HG02852 (cell line): ENCODE results near the gene SPATS2.
A peak's percentile ranks its signal among the peaks of the same experiment; 100 is the strongest.
"Not testable (repeated sequence)": the region's sequence is repeated elsewhere in the genome, so short reads cannot be mapped to it uniquely, and the experiment has no call there.

Experiments used
- ATAC-seq: cut with Tn5 transposase; IDR thresholded peaks from one replicate; pipeline ENCODE4 v1.9.1; 2021; ENCODE audit warnings: mild to moderate bottlenecking, moderate library complexity; ENCODE audit not compliant: unreplicated experiment

The SPATS2 gene

DNA sequence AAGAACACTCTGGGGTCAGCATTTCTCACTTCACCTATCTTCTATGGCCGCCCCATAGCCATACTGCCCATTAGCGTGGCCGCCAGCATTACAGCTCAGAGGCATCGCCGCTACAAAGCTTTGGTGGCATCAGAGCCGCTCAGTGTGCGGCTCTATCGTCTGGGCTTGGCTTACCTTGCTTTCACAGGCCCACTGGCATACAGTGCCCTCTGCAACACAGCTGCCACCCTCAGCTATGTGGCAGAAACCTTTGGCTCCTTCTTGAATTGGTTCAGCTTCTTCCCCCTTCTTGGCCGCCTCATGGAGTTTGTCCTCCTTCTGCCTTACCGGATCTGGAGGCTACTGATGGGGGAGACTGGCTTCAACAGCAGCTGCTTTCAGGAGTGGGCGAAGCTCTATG, 18.0 kb upstream of the SPATS2 start:
- no peak for ATAC-seq

DNA sequence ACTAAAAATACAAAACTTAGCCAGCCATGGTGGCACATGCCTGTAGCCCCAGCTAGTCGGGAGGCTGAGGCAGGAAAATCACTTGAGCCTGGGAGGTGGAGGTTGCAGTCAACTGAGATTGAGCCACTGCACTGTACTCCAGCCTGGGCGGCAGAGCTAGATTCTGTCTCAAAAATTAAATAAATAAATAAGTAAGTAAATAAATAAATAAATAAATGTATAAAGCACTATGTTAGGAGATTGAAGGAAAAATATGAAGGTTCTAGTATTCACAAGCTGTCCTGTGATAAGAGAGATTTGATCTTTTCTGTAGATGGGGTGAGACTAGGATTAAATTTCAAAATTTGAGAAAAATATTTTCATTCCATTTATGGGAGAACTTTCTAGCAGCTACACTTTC, 14.9 kb upstream of the SPATS2 start:
- ATAC-seq: no peak

DNA sequence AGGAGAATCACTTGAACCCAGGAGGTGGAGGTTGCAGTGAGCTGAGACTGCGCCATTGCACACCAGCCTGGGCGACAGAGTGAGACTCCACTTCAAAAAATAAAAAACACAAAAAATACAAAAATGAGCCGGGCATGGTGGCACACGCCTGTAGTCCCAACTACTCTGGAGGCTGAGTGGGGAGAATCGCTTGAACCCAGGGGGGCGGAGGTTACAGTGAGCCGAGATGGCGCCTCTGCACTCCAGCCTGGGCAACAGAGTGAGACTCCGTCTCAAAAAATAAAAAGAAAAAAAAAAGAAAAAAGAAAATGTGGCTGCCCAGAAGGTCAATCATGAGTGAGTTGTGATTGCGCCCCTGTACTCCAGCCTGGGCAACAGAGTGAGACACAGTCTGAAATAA, 11.3 kb upstream of the SPATS2 start:
- ATAC-seq: no peak

DNA sequence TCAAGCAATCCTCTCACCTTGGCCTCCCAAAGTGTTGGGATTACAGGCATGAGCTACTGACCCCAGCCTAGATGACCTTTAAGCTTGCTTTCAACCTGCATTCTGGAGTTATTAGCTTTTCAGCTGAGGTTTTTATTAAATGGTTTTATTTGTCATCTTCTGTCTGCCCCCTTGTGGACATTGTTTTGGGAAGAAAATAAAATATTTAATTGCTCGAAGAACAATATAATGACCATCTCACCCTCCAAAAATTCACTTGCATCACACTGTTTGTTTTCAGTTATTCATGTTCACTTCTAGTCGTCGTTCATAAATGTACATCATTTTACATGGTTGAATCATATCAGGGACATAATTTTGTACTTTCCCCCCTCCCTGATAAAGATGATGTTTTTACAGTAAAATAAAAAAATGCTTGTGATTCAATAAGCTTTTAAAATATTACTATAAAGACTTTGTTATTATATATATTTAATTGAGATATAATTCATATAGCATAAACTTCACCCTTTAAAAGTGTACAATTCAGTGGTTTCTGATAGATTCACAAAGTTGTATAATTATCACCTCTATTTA, 10.1 kb upstream of the SPATS2 start:
- ATAC-seq: no peak

DNA sequence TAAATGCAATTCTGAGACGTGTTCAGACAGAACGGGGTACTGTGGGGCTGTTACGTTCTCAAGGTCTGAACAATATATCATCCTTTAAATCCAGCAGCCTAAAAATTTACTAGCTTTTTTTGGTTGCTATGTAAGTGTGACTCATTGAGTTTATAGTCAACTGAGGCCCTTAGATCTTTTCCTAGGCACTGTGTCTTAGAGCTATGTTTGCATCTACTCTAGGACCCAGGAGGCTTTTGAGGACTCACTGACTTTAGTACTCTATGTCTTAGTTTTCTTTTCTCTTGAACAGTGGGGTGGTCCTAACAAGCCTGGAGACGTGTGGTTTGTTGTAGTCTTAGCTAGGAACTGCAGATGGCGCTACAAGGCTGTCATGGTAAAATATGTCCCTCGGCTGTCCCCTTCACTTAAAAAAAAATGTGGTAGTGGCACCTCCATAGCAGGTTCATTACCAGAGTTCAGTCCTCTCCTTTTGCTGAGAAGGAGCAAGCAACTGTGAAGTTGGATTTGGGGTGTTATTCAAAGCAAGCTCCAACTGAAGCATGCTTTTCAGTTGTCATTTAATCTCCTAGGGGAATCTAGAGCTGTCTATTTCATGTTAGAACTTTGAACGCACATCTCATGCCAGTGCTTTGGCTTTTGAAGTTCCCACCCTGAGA, 8.7 kb upstream of the SPATS2 start:
- ATAC-seq: no peak

DNA sequence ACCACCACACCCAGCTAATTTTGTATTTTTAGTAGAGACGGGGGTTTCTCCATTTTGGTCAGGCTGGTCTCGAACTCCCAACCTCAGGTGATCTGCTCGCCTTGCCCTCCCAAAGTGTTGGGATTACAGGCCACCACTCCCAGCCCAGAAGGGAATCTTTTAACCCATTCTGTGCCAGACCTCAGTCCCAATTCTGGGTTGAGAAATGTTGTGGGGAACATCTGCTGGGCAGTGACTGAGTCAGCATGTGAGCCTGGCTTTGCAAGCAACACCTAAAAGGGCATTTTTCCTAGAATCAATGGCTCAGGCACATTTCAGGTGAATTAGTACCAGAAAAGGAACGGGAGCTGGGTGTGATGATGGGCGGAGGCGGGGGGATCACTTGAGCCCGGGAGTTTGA, 7.6 kb upstream of the SPATS2 start:
- ATAC-seq: no peak

DNA sequence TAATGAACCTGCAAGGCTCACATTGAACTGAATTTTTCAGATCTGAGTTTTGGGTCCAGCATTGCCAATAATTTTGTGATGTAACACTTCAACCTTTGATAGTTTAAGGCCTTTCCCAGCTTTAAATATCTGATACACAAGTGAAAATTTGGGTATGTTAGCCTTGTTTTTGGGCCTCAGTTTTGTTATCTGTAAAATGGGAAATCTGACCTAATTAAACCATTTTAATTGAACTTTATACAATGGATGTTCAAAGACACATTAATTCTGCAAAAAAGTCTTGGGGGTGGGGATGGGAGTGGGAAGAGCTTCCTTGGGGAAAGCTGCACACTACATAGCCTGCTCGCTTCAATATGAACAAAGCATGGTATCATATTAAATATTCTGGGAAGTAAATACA, 5.2 kb upstream of the SPATS2 start:
- ATAC-seq: no peak

DNA sequence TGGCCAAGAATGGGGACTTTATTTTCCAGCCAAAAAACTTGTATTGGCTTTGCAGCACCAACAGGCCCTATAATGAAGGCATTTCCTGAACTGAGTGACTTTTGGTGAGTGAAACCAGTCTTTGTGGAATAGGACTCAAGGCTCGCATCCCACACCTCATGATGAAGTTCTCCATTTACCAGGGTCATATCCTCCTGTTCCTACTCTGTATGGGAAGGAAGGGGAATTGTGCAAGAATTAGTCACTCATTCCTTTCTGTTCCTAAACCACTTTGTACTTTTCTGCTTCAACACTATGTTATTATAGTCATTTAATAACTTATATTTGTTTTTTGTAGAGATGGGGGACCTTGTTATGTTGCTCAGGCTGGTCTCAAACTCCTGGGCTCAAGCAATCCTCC, 2.3 kb upstream of the SPATS2 start:
- no peak for ATAC-seq

DNA sequence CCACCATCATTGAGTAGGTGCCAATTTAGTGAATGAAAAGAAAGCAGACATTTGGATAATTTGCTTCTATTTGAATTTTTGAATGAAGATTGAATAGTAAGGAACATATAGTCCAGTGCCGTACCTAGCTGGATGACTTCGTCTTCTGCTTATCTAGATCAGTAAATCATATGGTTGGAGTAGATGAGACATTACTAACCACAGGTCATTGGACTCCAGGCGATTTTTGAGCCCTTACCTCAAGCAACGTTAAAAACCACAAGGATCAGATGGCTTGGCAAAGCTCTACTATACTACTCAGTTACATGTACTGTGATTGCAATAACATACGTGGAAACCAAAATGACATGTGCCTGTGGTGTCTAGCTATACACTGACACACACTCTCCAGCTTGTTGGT, 1.7 kb upstream of the SPATS2 start:
- ATAC-seq: no peak

DNA sequence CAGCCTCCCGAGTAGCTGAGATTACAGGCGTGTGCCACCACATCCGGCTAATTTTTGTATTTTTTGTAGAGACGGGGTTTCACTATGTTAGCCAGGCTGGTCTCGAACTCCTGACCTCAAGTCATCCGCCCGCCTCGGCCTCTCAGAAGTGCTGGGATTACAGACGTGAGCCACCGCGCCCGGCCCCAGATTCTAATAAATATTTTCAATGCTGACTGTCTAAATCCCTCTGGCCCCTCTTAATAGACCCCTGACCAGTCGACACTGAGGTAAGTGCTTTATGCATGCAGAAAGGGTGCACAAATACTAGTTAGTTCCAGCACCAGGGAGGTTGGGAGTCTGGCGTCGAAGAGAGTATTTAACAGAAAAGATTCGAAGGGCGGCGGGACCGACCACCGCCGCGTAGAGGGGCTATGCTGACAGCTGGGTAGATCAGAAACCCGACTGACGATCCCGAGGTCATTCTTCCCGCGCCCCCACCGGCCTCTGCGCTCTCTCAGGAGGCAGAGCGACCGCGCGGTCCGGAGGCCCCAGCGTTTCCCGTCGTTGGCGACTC, 1.1 kb upstream of the SPATS2 start:
- ATAC-seq: peak; percentile 14

DNA sequence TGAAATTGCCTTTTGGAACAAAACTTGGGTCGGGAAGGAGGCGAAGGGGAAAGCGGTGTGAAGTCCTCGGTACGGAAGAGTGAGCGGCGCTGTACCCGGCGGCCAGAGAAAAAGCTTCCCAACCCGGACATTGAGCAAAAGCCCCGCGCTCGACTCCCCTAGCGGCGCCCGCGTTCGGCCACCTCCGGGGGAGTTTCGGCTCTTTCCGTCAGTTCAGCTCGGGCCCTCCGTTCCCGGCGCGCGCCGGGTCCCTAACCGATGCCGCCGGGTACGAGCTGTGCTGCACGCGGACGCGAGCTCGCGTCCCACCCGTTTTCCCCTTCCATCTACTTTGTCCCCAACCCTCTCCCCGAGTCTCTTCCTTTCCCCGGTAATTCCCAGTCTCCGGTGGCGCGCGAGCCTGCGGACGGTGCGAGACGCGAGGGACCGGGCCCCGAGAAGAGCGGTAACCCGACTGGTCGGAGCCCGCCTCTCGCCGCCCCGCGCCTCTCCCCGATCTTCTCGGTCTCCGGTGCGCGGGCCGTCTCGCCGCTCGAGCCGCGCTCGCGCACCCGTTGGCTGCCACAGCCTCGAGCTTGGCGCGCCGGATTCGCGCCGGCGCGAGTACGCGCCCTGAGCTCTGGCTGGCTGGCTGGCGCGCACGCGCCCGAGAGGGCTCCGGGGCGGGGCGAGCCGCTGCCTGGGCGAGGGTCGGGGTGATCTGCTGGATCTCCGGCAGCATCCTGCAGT, 446 bp upstream of the SPATS2 start:
- peak; percentile 66 for ATAC-seq

DNA sequence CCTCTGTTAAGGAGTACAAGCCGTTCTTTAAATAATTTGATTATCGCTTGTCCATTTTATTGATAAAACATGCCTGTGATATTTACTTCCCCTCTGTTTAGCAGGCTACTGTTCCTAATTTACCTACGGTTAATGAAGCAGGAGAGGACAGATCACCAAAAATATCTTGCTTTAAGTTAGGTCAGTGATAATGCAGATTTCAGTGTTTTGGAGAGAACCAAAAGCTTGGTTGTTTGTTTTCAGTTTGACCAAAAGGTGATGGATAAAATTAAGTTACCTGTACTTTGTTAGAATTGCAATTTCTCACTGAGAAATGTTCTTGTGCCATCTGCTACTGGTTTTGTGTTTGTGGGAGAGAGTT, 958 bp downstream of the SPATS2 start:
- no peak for ATAC-seq

DNA sequence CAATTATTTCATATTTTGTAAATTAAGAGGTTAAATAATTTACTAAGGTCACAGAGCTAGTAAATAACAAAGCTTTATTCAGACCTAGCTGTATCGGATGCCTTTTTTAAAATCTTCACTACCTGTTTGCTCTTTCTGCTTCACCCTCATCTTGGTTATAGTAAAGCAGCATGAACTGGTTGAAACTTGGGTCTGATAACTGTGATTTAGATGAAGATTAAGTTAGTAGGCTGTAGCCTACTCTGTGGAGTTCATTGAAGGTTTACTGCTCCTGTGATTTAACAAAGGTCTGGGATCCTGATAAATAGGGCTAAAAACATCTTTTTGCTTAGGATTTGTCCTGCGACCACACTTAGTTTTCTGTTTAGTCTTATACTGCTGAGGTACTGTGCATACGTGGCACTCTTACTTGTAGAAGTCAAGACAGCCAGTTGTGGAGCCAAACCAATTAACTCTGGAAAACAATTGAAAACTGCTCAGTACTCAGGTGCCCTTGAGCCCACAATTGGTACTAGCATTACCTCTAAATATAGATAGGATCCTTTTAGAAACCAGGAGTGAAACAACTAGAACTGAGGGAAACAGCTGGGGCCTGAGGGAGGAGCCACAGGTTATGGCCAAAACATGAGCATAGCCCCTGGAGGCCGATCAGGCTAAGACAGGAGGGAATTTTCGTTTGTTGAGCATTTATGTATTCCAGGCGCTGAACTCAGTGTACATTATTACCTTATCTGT, 2.3 kb downstream of the SPATS2 start:
- no peak for ATAC-seq

DNA sequence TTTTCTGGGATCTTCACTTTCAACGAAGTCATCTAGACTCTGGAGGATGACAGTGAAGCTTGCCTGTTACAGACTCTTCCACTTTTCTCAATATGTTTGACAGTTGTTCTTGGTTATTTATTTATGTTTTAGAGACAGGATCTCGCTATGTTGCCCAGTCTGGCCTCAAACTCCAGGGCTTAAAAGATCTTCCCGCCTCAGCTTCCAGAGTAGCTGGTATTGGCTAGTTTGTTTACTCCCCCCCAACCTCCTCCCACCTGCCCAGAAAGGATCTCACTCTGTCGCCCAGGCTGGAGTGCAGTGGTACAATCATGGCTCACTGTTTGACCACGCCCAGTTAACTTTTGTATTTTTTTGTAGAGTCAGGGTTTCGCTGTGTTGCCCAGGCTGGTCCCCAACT, 3.3 kb downstream of the SPATS2 start:
- ATAC-seq: no peak

DNA sequence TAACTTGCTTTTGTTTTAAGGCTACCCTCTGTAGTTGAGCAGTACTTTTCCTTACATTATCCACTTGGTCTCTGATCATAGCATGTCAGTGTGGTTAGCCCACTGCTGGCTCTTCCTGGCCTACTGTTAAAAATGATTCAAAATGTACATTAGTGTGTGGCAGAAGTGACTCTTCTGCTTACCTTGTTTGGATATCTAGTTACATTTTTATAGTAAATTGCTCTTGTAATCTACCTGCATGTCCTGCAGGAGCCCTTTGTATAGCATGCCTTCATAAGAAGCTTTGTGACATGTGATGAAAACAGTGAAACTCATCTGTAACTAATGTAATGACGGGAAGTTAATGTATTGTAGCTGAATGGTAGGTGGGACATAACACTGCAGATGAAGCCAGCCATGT, 8.1 kb downstream of the SPATS2 start:
- ATAC-seq: no peak

DNA sequence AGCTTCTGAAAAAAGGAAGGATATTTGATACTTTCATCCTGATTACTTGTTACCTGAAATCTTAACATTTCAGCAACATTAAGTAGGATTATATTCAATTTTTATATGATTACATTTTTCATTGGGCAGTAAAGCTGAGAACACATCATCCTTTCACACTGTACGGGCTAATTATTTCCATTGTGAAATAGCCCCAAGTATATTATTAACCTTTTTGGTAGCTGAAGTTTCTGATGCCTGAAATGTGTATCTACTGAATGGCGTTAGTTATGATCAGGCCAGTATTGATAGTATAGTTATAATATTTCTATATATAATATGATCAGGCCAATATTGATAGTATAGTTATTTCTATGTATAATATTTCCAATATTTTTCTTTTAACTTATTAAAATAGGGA, 10.1 kb downstream of the SPATS2 start:
- ATAC-seq: no peak

DNA sequence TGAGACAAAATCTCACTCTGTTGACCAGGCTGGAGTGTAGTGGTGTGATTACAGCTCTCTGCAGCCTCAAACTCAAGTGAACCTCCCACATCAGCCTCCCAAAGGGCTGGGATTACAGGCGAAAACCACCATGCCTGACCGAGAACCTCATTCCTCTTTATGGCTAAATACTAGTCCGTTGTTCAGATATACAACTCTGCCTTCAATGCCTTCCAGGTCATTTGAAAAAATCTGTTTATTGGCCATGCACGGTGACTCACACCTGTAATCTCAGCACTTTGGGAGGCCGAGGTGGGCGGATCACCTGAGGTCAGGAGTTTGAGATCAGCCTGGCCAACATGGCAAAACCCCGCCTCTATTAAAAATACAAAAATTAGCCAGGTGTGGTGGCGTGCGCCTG, 12.9 kb downstream of the SPATS2 start:
- not testable (repeated sequence) for ATAC-seq

DNA sequence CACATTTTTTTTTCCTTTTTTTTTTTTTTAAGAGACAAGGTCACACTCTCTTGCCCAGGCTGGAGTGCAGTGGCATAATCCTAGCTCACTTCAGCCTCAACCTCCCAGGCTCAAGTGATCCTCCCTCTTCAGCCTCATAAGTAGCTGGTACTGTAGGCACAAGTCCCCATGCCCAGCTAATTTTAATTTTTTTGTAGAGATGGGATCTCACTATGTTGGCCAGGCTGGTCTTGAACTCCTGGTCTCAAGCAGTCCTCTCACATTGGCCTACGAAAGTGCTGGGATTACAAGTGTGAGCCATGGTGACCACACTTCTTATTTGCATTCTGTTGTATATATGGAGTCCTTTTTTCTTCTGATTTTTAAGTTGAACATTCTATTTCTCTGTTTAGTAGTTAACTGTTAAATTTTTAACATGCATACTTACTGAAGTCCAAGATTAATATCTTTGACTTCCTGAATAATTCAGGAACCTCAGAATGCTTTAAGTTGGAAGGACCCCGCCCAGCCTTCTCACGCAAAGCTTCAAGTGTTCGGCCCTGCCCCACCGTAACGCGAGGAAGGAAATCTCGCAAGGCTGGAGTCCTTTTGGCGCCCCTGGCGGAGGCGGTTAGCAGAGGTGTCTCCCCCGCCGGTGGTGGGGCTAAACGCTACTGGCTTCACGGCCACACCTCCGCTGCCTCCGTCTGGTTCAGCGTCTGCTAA, 21.6 kb downstream of the SPATS2 start:
- ATAC-seq: no peak

DNA sequence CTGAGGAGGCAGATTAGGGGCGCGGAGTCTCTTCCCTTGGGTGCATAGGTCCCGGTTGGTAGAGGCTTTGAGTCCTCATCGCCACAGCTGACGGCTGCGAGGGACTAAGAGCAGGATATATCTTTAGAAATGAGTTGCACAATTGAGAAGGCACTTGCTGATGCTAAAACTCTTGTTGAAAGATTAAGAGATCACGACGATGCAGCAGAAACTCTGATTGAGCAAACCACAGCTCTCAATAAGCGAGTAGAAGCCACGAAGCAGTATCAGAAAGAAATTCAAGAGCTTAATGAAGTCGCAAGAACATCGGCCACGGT, 22.1 kb downstream of the SPATS2 start:
- no peak for ATAC-seq

DNA sequence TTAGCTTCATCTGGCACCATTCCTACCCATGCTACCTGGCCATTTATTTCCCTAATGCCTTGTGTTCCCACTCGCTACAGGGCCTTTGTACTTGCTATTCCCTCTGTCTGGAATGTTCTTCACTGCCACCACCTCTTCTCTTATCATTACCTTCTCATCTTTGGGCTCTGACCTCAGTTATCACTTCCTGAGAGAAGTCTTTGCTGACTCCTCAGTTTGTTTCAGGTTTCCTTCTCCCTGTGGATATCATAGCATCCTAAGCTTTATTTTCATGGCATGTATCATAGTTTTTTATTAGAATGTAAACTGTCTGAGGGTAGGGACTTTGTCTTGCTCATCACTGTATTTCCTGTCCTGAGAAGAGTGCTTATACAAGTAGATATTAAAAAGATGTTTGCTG, 29.7 kb downstream of the SPATS2 start:
- ATAC-seq: no peak

DNA sequence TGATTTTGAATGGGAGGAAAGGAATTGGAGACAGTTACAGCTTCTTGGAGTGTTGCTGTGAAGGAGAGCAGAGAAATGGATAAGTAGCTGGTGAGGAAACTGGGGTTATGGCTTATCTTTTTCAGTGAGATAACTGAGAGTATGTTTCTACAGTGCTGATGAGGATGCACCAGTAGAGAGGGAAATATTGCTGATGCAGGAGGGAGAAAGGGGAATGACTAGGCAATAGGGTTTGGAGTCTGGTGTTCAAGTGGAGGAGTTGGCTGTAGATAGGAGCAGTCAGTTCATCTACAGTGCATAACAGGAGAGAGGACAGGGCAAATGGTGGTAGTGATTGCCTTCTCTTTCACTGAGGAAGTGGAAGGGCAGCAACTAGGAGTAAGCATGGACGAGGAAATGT, 33.0 kb downstream of the SPATS2 start:
- ATAC-seq: no peak
